OCI-LY1 (cell line): Measurements from ENCODE around the gene TP53BP2.

Experiments used
- H2AFZ ChIP-seq: fragments of 200-600 bp; sonication (generic), shearing (Covaris generic); 2 replicates; pipeline ENCODE4 v1.6.0; 2014; ENCODE audit warnings: antibody characterized with exemption, mild to moderate bottlenecking, low read length
- H3F3A ChIP-seq: fragments of 200-600 bp; sonication (generic), shearing (Covaris generic); 2 replicates; pipeline ENCODE4 v1.6.0; 2014; ENCODE audit warnings: mild to moderate bottlenecking, antibody characterized with exemption, low read length, moderate library complexity; ENCODE audit not compliant: insufficient read depth
- H3K27ac ChIP-seq: fragments of 200-600 bp; sonication (generic); 2 replicates; pipeline ENCODE4 v1.5.1; 2014; ENCODE audit warnings: low read length, mixed run types, mild to moderate bottlenecking, low read depth; ENCODE audit not compliant: poor library complexity, severe bottlenecking
- H3K27me3 ChIP-seq: fragments of 200-600 bp; sonication (generic); 2 replicates; pipeline ENCODE4 v1.6.0; 2014; ENCODE audit warnings: antibody characterized with exemption, mild to moderate bottlenecking, low read length, moderate library complexity; ENCODE audit not compliant: insufficient read depth
- H3K36me3 ChIP-seq: fragments of 200-600 bp; sonication (generic); 2 replicates; pipeline ENCODE4 v1.6.1; 2014; ENCODE audit warnings: mild to moderate bottlenecking, antibody characterized with exemption, low read length, moderate library complexity, mixed read lengths; ENCODE audit not compliant: insufficient read depth
- H3K4me1 ChIP-seq: fragments of 200-600 bp; sonication (generic); 2 replicates; pipeline ENCODE4 v1.5.1; 2014; ENCODE audit warnings: mild to moderate bottlenecking, low read length, moderate library complexity; ENCODE audit not compliant: insufficient read depth, severe bottlenecking
- H3K4me2 ChIP-seq: fragments of 200-600 bp; sonication (generic), shearing (Covaris generic); 2 replicates; pipeline ENCODE4 v1.6.1; 2014; ENCODE audit warnings: low read length
- H3K4me3 ChIP-seq: fragments of 200-600 bp; sonication (generic); 2 replicates; pipeline ENCODE4 v1.5.1; 2014; ENCODE audit warnings: low read length, low read depth, mild to moderate bottlenecking, mixed read lengths; ENCODE audit not compliant: poor library complexity, severe bottlenecking
- H3K79me2 ChIP-seq: fragments of 200-600 bp; shearing (Covaris generic); 2 replicates; pipeline ENCODE4 v1.6.1; 2016; ENCODE audit warnings: mixed run types, low read length, mixed read lengths; ENCODE audit not compliant: insufficient read depth
- H3K9ac ChIP-seq: fragments of 200-600 bp; sonication (generic), shearing (Covaris generic); 2 replicates; pipeline ENCODE4 v1.6.1; 2014; ENCODE audit warnings: mild to moderate bottlenecking, low read length, mixed read lengths
- H3K9me2 ChIP-seq: fragments of 200-600 bp; sonication (generic), shearing (Covaris generic); 2 replicates; pipeline ENCODE4 v1.6.1; 2014; ENCODE audit warnings: low read depth, mild to moderate bottlenecking, low read length, mixed read lengths
- H3K9me3 ChIP-seq: fragments of 200-600 bp; shearing (Covaris generic); 2 replicates; pipeline ENCODE4 v1.6.1; 2014; ENCODE audit warnings: low read length, mixed read lengths
- H4K20me1 ChIP-seq: fragments of 200-600 bp; sonication (generic), shearing (Covaris generic); 2 replicates; pipeline ENCODE4 v1.6.0; 2016; ENCODE audit warnings: mild to moderate bottlenecking, low read length; ENCODE audit not compliant: insufficient read depth
- EZH2 ChIP-seq: fragments of 200-600 bp; sonication (generic), shearing (Covaris generic); IDR thresholded peaks from 2 replicates; pipeline ENCODE4 v1.8.0; 2017; ENCODE audit warnings: borderline replicate concordance, mixed run types, mild to moderate bottlenecking, antibody characterized with exemption, low read length, moderate library complexity, mixed read lengths
- TF ChIP-seq, protein P1 (sequence below): fragments of 200-600 bp; sonication (generic), shearing (Covaris generic); IDR thresholded peaks from 2 replicates; pipeline ENCODE4 v1.5.1; 2017; ENCODE audit warnings: mild to moderate bottlenecking, antibody characterized with exemption, low read length, moderate library complexity, mixed read lengths

Gene TP53BP2

GRCh38 chr1:223878598-223879325 lies 33.0 kb upstream of the TP53BP2 start:
- no peaks in the 10 kb centered on the region for H3K27me3 ChIP-seq
- H3K9ac ChIP-seq, result no peak overlapping the region
- H3K27ac ChIP-seq, result no peak overlapping the region
- H3K36me3 ChIP-seq, result no peaks in the 10 kb centered on the region
- H3K79me2 ChIP-seq, result no peaks in the 10 kb centered on the region
- TF ChIP-seq, protein P1, sequence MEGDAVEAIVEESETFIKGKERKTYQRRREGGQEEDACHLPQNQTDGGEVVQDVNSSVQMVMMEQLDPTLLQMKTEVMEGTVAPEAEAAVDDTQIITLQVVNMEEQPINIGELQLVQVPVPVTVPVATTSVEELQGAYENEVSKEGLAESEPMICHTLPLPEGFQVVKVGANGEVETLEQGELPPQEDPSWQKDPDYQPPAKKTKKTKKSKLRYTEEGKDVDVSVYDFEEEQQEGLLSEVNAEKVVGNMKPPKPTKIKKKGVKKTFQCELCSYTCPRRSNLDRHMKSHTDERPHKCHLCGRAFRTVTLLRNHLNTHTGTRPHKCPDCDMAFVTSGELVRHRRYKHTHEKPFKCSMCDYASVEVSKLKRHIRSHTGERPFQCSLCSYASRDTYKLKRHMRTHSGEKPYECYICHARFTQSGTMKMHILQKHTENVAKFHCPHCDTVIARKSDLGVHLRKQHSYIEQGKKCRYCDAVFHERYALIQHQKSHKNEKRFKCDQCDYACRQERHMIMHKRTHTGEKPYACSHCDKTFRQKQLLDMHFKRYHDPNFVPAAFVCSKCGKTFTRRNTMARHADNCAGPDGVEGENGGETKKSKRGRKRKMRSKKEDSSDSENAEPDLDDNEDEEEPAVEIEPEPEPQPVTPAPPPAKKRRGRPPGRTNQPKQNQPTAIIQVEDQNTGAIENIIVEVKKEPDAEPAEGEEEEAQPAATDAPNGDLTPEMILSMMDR, result no peak
- TF ChIP-seq EZH2, result no peak
- H3K4me1 ChIP-seq, result no peaks in the 10 kb centered on the region
- H3K9me3 ChIP-seq, result no peaks in the 10 kb centered on the region
- no peak overlapping the region for H2AFZ ChIP-seq
- no peaks in the 10 kb centered on the region for H3F3A ChIP-seq
- no peaks in the 10 kb centered on the region for H4K20me1 ChIP-seq
- no peaks in the 10 kb centered on the region for H3K9me2 ChIP-seq
- H3K4me3 ChIP-seq, result no peak overlapping the region
- H3K4me2 ChIP-seq, result no peak overlapping the region

GRCh38 chr1:223877804-223878203 lies 32.1 kb upstream of the TP53BP2 start:
- Histone ChIP-seq H2AFZ (no peak overlapping the region), H3K9me3 (no peaks in the 10 kb centered on the region)

DNA sequence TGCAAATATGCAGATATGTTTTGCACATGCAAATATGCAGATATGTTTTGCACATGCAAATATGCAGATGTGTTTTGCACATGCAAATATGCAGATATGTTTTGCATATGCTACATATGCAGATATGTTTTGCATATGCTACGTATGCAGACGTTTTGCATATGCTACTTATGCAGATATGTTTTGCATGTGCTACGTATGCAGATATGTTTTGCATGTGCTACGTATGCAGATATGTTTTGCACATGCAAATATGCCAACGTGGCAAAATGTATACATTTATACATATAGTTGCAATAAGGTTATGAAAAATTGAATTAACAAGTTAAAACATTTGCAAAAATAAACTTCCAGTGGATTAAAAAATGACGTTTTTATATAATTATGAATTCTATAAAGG lies 30.8 kb upstream of the TP53BP2 start:
- no peaks in the 10 kb centered on the region for H3K4me1 ChIP-seq
- no peak overlapping the region for H3K4me3 ChIP-seq
- no peaks in the 10 kb centered on the region for H3K27me3 ChIP-seq
- no peaks in the 10 kb centered on the region for H4K20me1 ChIP-seq
- H3F3A ChIP-seq, result no peaks in the 10 kb centered on the region
- no peak for TF ChIP-seq EZH2
- TF ChIP-seq, protein P1, result no peak
- H3K27ac ChIP-seq, result no peak overlapping the region
- no peaks in the 10 kb centered on the region for H3K9me2 ChIP-seq
- H2AFZ ChIP-seq, result no peak overlapping the region
- H3K9me3 ChIP-seq, result no peaks in the 10 kb centered on the region
- no peaks in the 10 kb centered on the region for H3K79me2 ChIP-seq
- H3K36me3 ChIP-seq, result no peaks in the 10 kb centered on the region
- H3K4me2 ChIP-seq, result no peak overlapping the region
- H3K9ac ChIP-seq, result no peak overlapping the region

More at GRCh38 chr1:223877804-223878203, 32.1 kb upstream of the TP53BP2 start:
- no peaks in the 10 kb centered on the region for H3K27me3 ChIP-seq
- no peaks in the 10 kb centered on the region for H4K20me1 ChIP-seq
- no peak for TF ChIP-seq EZH2
- TF ChIP-seq, protein P1, result no peak
- H3K79me2 ChIP-seq, result no peaks in the 10 kb centered on the region
- H3F3A ChIP-seq, result no peaks in the 10 kb centered on the region
- no peak overlapping the region for H3K9ac ChIP-seq
- H3K27ac ChIP-seq, result no peak overlapping the region
- H3K36me3 ChIP-seq, result no peaks in the 10 kb centered on the region
- H3K9me2 ChIP-seq, result no peaks in the 10 kb centered on the region
- no peaks in the 10 kb centered on the region for H3K4me1 ChIP-seq
- H3K4me3 ChIP-seq, result no peak overlapping the region
- H3K4me2 ChIP-seq, result no peak overlapping the region
